Stimulated activated CD4-positive, alpha-beta T cell treated with anti-CD3 and anti-CD28 coated beads, TNF-alpha, amount 100 ng/mL, for 1 hour (primary cell): ENCODE measurements around the gene SIRT7.

Experiments
- DNase-seq, 3 donors: peaks; one replicate each; pipeline ENCODE4 v3.0.0-alpha.2; 2020; ENCODE audit warnings: low read depth in 3 of 3, low spot score in 1 of 3

Gene SIRT7

DNA sequence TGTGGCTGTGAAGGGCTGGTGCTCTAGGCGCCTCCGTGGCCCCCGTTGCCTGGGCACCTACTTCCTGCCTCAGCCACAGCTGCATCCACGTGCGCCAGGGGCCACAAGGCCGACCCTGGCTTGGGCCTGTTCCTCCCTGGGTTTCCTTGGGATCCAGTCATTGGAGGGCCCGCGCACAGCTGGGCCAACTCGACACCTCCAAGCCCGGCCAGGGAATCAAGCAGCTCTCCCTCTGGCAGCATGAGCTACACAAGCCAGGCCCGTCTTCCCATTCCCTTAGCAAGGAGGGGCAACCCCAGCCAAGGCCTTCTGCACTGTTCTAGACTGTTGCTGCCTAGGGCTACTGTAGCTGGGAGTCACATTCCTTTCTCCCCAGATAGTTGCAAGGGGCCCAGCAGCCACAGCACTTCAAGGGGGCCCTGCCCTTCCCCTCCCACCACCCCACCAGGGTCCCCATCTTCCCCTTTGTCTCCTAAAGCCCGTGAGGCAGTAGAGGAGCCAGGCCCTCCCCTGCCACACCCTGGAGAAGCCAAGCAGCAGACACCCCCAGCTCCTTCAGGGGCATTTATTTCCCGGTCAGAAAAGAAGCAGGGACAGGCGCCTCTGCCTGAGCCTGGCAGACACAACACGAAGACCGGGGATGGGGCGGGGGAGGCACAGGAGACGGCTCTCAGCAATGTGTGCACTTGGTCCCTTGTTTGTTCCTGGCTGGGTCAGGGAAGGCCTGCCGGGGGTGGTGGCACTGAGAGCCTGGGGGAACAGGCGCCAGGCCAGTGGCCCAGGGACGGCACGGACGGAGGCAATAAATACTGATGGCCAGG, 50.6 kb downstream of the SIRT7 start:
- DNase-seq, result no peak

DNA sequence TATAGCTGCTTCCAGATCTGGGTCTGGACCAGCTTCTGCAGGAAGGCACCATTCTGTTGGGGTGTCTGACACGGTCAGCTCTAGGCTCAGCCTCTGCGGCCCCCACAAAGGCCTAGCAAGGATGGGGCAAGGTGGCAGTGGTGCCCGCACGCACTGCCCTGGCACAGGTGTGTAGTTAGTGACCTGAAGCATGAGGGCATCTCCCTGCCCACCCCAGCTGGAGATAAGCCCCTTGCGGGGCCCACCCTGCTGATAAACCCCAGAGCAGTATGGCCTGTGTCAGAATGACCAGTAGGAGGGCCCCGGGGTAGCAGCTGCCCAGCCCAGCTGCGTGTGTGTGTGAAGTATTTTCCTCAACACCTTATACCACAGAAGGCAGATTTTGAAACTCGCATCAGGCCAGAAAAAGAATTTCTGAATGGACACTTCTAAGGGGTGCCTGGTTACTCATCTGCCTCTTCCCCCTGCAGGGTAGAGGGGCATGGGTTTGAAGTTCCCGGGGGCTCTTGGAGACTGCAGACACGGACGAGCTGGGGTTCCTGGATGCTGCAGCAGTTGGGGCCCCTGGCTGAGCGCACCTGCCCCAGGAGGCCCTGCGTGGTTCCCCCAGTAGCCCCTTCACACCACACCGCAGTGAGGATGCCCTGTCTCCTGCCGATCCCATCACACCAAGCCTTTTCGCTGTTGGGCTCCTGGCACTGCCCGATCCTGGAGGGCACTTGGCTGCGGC, 51.4 kb downstream of the SIRT7 start:
- no peak for DNase-seq

DNA sequence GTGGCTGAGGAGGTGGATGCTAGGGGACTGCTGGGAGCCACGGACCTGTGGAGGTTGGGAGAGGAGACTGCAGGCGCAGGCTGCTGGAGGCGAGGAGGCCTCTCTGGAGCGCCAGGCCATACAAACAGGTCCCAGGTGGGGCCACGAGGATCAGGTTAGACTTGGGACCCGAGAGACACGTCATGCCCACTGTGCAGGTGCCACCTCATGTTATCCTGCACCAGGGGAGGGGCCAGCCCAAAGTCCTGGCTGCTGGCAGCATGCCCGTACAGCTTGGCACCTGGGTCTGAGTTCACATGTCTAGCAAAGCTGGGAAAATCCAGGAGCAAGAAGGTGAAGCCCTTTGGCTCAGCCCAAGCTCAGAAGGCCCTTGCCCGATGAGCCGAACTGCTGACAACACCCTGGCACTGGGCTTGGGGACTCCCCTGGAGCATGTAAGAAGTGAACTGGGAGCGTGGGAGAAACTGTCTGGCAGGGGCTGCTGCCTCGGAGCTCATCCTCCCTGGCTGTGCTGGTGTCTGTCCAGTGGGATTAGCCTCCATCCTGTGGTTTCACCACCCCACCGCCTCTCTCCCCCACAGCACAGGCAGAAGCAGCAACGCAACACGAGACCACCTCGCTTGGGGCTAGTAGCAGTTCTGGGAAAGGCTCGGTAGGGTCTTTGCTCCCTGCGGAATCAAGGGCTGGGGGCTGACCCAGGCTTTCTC, 52.1 kb downstream of the SIRT7 start:
- no peak for DNase-seq

DNA sequence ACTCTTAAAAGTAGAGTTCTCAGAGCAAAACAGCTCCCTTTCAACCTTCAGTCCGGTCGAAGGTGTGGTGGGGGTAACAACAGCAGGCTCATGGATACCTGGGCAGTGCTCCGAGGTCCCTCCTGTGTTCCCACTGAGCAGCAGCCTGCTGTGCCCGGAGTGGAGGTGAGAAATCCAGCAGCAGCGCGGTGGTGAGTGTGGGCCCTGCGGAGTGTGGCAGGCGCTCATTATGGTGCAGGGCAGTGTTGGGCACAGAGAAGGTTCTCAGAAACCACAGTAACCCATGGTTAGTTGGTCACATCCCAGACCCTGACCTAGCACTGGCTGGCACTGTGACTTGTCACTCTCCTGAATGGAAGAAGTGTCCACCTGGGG, 52.6 kb downstream of the SIRT7 start:
- no peak for DNase-seq

DNA sequence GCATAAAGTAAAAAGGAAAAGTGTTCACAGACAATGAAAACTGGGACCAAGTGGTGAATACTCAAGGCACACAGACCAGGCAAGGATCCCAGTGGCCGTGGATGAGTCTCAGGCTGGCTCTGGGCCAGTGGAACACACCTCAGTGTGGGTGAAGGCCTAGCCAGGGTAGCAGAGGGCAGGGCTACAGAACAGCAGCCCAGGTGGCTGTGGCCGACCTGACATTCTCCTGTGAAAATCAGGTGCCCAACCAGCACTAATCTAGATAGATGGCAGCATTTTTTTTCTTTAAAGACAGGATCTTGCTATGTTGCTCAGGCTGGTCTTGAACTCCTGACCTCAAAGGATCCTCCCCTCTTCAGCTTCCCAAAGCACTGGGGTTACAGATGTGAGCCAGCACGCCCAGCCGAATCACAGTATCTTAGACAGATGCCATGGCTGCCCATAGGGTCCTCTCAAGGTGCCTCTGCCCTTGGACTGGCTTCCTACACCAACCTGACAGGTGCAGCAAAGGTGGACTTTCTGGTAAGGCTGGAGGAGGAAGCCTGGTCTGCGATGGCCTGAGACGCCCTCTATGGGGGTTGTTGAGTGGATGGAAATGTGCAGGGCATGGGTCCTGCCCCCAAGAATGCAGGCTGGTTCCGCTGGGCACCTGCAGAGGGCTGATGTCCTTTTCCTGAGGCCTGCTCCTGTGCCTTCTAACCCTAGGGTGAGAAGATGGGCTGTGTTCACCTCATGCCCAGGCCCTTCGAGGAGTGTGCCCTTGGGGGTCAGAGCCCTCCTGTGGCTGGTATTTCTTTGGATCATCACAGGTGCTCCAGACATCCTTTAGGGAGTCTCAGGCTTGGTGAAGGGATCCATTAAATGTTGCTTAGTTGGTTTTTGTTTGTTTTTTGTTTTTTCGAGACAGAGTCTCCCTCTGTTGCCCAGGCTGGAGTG, 53.9 kb downstream of the SIRT7 start:
- DNase-seq, result no peak

DNA sequence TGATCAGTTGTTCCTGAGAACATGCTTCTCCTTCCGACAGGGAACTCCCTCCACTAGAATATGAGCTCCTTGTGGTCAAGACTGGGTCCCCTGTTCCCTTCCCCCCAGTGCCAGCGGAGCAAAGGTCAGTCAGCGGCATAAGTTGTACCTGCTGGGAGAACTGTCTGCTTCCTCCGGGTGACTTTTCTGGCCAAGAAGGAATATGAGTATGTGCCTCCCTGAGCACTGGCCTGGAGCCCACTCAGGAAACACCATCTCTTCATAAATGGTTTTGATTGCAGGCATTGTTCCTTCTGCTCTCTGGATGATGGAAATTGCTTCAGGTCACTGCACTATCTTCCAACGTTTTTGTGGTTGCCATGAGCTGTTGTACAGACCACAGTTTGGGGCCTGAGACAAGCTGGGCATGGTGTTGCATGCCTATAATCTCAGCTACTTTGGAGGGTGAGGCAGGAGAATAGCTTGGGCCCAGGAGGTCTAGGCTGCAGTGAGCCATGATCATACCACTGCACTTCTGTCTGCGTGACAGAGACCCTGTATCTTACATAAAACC, 54.8 kb downstream of the SIRT7 start:
- DNase-seq, result no peak
